ENCODE data around the gene ZNFX1.

The ZNFX1 gene

GRCh38 chr20:49293122-49293521, 15.3 kb upstream of the ZNFX1 start:
- DNase-seq (ENCODE audit: extremely low read depth in 1 of 2, low read depth in 1 of 2), result no peak

- DNase-seq (ENCODE audit: extremely low read depth in 1 of 2, low read depth in 1 of 2), result no peak
These were observed 14.2 kb upstream of the ZNFX1 start for GRCh38 chr20:49292010-49292409.

GRCh38 chr20:49291200-49291599, 13.3 kb upstream of the ZNFX1 start:
- no peak for DNase-seq (ENCODE audit: extremely low read depth in 1 of 2, low read depth in 1 of 2)

- DNase-seq (ENCODE audit: extremely low read depth in 1 of 2, low read depth in 1 of 2), result no peak
These were observed 12.8 kb upstream of the ZNFX1 start for GRCh38 chr20:49290608-49291191.

GRCh38 chr20:49288784-49289696, 11.2 kb upstream of the ZNFX1 start:
- no peak for DNase-seq (ENCODE audit: extremely low read depth in 1 of 2, low read depth in 1 of 2)

GRCh38 chr20:49288250-49288751, 10.4 kb upstream of the ZNFX1 start:
- no peak for DNase-seq (ENCODE audit: extremely low read depth in 1 of 2, low read depth in 1 of 2)

GRCh38 chr20:49287555-49288249, 9.8 kb upstream of the ZNFX1 start:
- no peak for DNase-seq (ENCODE audit: extremely low read depth in 1 of 2, low read depth in 1 of 2)

GRCh38 chr20:49286689-49287551, 9.1 kb upstream of the ZNFX1 start:
- no peak for DNase-seq (ENCODE audit: extremely low read depth in 1 of 2, low read depth in 1 of 2)

GRCh38 chr20:49285813-49286494, 8.1 kb upstream of the ZNFX1 start:
- no peak for DNase-seq (ENCODE audit: extremely low read depth in 1 of 2, low read depth in 1 of 2)

- DNase-seq (ENCODE audit: extremely low read depth in 1 of 2, low read depth in 1 of 2), result no peak
These were observed 7.4 kb upstream of the ZNFX1 start for GRCh38 chr20:49285233-49285668.

GRCh38 chr20:49284818-49285217, 7.0 kb upstream of the ZNFX1 start:
- no peak for DNase-seq (ENCODE audit: extremely low read depth in 1 of 2, low read depth in 1 of 2)

GRCh38 chr20:49283703-49284625, 6.1 kb upstream of the ZNFX1 start:
- DNase-seq (ENCODE audit: extremely low read depth in 1 of 2, low read depth in 1 of 2), result no peak

- no peak for DNase-seq (ENCODE audit: extremely low read depth in 1 of 2, low read depth in 1 of 2)
These were observed 5.4 kb upstream of the ZNFX1 start for GRCh38 chr20:49283176-49283702.

- no peak for DNase-seq (ENCODE audit: extremely low read depth in 1 of 2, low read depth in 1 of 2)
These were observed 4.8 kb upstream of the ZNFX1 start for GRCh38 chr20:49282584-49283171.

GRCh38 chr20:49281913-49282467, 4.1 kb upstream of the ZNFX1 start:
- no peak for DNase-seq (ENCODE audit: extremely low read depth in 1 of 2, low read depth in 1 of 2)

GRCh38 chr20:49281059-49281912, 3.4 kb upstream of the ZNFX1 start:
- no peak for DNase-seq (ENCODE audit: extremely low read depth in 1 of 2, low read depth in 1 of 2)

GRCh38 chr20:49280463-49281058, 2.7 kb upstream of the ZNFX1 start:
- no peak for DNase-seq (ENCODE audit: extremely low read depth in 1 of 2, low read depth in 1 of 2)

Data from stimulated activated CD8-positive, alpha-beta memory T cell treated with anti-CD3 and anti-CD28 coated beads, Interleukin-7, amount 100 ng/mL, for 48 hours (primary cell).